ENCODE data around the gene MAGED1.

DNA sequence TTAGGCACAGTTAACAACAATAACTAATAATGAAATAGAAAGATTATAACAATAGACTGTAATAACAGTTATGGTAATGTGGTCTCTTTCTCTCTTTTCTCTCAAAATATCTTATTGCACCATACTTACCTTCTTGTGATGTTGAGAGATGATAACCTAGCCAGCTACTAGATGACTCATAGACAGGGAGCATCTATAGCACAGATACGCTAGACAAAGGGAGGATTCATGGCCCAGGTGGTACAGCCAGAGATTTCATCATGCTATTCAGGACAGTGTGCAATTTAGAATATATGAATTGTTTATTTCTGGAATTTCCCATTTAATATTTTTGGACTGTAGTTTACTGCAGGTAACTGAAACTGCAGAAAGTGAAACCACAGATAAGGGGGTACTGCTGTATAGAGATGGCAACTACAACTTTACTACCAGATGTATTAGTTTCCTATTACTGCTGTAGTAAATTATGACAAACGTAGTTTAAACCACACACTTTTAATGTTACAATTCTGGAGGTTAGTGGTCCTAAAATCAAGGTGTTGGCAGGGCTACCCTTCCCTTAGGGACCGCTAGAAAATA is 41.8 kb upstream of the MAGED1 start:
- TF ChIP-seq, protein P1, sequence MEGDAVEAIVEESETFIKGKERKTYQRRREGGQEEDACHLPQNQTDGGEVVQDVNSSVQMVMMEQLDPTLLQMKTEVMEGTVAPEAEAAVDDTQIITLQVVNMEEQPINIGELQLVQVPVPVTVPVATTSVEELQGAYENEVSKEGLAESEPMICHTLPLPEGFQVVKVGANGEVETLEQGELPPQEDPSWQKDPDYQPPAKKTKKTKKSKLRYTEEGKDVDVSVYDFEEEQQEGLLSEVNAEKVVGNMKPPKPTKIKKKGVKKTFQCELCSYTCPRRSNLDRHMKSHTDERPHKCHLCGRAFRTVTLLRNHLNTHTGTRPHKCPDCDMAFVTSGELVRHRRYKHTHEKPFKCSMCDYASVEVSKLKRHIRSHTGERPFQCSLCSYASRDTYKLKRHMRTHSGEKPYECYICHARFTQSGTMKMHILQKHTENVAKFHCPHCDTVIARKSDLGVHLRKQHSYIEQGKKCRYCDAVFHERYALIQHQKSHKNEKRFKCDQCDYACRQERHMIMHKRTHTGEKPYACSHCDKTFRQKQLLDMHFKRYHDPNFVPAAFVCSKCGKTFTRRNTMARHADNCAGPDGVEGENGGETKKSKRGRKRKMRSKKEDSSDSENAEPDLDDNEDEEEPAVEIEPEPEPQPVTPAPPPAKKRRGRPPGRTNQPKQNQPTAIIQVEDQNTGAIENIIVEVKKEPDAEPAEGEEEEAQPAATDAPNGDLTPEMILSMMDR (conservative IDR thresholded peaks at IDR 0.05 in 1 of 2, IDR thresholded peaks at IDR 0.05 in 1 of 2; ENCODE audit: extremely low read depth in 1 of 2, insufficient read depth in 1 of 2, low read depth in 1 of 2, low read length in 2 of 2): no peak
- no peak for TF ChIP-seq EZH2 (IDR thresholded peaks at IDR 0.05; ENCODE audit: borderline replicate concordance, low read length)
